Measurements from ENCODE around the gene DOK3.

The DOK3 gene, protein sequence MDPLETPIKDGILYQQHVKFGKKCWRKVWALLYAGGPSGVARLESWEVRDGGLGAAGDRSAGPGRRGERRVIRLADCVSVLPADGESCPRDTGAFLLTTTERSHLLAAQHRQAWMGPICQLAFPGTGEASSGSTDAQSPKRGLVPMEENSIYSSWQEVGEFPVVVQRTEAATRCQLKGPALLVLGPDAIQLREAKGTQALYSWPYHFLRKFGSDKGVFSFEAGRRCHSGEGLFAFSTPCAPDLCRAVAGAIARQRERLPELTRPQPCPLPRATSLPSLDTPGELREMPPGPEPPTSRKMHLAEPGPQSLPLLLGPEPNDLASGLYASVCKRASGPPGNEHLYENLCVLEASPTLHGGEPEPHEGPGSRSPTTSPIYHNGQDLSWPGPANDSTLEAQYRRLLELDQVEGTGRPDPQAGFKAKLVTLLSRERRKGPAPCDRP

DNA sequence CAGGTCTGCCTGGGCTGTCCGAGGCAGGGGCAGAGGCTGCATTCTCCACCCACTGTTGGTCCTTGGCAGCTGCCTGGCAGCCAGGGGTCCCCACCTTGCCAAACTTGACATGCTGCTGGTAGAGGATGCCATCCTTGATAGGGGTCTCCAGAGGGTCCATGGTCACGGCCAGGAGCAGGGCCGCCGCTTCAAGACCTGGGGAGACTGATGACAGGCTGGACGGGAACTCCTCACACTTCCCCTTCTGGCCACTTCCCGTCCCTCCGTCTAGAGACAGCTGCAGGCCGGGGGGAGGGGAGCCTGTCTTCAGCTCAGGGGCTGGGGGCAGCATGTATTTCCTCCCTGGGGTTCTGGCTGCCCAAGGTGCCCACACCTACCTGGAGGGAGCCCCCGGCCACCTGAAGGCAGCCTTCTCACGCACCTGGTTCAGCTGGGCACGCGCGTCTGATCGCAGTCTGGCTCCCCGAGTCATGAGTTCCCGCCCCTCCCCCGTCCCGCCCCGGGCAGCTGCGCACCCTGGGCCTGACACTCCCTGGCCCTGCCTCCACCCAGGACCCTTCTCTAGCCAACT is at the start of gene DOK3:
Gene DOK3 (minus strand): TSS at position 446 of the 571 bp plus-strand sequence. CDS start 286 bp downstream, at position 160.
- no peak for DNase-seq (ENCODE audit: low read depth)

DNA sequence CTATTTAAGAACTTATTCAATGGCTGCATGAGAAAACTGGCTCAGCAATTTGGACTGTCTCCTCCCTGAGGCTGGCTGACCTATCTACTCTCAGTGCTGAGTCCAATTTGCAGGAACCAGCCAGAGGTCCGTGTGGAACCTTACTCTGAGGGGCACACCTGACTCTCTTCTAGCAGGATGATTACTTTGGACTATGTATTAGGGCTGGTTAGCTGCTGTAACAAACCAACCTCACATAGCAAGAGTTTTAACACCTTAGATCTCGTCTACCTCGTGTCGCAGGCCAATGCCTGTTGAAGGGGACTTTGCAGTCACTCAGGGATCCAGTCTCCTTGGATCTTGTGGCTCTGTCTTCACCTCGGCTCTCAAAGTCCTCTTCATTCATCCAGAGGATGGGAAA is 48.2 kb upstream of the DOK3 start:
- no peak for DNase-seq (ENCODE audit: low read depth)

DNA sequence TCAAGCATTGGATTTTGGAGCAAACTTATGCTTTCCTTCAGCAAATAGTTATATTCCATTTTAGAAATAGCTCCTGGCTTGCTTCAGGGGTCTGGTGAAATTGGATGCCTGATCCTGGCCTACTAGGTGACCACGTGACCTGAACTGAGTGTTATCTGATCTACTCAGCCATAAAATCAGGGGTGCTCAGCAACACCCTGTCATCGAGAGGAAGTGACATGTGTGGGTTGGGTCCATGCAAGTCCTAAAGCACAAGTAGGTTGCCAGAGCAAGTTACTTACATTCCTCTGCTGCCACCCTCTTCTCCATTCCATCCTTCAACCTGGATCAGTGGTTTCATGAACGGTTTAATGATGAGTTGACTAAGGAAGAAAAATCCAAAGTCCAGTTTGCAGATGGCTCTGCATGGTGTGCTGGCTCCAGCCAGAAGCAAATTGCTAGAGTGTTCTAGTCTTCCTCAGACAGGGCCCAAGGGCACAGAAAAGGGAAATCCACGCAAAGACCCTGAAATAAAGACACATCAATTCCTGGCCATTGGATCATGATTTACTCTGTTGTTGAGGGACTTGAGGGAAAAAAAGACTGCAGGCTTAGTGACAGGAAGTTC is 47.5 kb upstream of the DOK3 start:
- no peak for DNase-seq (ENCODE audit: low read depth)

DNA sequence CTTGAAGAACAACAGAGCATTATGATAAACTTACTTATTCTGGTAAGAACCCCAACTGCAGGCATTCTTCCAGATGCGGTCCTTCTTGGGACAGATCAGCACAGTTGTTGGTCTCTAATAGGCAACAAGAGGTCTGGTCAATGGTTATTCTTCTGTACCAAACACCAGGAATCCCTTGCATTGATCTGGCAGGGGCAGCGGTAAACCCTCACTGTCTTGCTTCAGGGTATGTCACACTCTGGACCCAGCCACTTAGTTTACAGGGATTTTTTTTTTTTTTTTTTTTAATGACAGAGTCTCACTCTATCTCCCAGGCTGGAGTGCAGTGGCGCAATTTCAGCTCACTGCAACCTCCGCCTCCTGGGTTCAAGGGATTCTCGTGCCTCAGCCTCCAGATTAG is 46.0 kb upstream of the DOK3 start:
- no peak for DNase-seq (ENCODE audit: low read depth)

DNA sequence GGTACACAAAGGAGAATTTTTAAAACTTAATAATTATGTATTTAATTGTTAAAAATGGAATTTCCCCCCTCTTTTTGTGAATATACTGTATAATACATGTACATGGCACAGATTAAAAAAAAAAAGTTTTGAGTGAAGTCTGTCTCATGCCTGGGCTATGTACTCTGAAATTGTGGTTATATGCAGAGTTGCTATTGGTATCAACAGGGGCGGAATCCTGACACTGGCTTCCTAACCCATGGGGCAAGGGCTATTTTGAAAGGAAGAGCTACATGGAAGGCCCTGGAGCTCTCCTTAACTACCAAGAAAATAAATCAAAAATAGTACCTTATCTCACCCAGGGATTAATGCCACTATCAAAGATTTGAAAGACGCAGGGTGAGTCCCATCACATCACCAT is 45.6 kb upstream of the DOK3 start:
- no peak for DNase-seq (ENCODE audit: low read depth)

DNA sequence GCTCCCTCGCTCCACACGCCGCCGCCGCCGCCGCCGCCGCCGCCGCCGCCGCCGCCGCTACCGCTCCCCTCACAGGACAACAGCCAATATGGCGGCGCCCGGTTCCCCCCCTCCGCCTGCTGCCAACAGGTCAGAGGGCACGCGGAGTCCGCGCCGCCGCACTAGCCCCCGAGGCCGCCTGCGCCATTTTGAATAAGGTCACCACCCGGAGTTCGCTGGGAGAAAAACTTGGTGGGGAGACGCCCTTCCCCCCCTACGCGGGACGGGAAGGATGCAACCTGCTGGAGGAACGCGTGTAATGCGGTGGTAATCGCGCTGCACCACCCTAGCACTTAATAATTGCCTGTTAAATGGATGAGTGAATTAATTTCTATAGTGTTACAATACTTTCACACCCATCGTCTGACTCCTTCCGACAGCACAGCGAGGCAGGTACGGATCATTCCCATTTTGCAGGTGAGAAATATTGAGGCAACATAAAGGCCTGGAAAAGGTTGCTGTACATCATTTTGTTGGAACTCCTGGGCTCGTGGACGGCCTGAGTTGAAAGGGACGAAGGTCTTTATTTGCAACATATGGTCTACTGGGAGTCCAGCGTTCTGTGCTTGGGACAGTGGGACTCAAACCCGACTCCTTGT is 45.0 kb upstream of the DOK3 start, which contains the start of gene FAM193B:
Gene FAM193B (minus strand): TSS at position 90 of the 638 bp plus-strand sequence. CDS start 105 bp downstream, outside the sequence.
- DNase-seq (ENCODE audit: low read depth), result peak; percentile 38

DNA sequence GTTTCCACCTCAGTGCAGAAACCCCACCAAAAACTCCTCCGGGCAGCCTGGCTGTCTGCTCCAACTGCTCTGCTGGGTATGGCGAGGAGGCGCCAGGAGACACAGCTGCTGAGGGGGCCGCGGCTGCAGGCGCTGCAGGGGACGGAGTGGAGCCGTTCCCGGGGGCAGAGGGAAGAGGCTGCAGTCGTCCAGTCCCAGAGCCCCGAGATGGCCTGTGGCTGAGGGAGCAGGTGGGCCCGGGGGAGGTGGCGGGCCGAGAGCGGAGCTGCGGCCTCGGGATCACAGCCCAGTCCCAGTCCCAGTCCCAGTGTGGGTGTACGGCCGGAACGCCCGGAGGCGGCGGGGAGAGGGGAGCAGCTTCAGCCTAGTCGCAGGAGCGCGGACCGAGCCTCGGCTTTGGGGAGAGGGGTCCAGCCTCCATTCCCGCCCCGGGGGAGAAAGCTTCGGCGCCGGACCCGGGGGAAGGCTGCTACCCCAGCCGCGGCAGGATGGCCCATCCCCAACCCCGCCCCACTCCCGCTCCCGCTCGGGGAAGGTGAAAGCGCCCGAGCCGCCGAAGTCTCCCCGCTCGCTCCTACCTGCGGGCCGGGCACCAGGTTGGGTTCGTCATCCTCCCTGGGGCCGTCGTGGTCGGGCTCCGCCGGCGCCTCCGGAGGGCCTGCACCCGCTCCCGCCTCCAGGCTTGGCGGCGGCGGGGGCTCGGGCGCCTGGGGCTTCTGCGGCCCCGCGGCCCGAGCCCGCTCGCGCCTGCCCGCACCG is 44.2 kb upstream of the DOK3 start:
- no peak for DNase-seq (ENCODE audit: low read depth)

DNA sequence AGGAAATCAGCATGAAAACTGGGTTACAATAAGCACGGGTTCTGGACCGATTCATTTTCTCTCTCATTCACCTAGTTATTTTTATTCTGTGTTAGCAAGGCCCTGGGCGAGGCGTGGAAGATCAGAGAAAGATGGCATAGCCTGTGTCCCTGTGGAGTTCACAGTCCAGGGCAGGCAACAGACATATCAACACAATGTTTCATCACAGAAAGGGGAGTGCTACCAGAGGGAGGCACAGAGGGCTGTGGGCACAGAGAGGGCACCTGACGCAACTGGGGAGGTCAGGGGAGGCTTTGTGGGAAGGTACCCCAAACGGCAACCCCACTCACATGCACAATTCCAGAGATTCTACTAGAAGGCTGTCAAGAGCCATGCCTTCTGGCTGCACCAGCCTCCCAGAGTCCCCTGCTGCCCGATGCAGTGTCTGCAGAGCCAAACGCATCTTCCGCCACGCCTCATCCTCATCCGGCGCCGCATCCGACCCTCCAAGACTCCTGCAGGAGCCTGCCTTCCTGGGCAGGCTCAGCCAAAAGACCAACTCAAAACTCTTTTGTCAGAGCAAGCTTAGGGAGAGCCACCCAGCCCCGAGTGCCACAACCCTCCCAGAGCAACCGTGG is 43.3 kb upstream of the DOK3 start:
- no peak for DNase-seq (ENCODE audit: low read depth)

DNA sequence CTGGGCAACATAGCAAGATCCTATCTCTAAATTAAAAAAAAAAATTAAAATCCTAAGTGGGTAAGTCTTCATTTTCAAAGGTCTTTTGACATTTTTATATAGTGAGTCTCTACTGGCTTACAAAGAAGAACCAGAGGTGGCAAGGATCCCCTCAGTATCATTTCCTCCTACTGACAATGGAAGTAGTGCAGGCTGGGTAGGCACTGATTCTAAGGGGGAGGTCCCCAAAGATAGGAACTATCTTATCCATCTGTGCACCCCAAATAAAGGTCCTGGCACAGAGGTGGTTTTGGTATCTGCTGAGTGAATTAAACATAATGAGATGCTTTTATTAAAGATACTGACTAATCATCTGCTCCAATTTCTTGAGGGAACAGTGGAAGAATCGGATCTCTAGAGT is 40.5 kb upstream of the DOK3 start:
- no peak for DNase-seq (ENCODE audit: low read depth)

DNA sequence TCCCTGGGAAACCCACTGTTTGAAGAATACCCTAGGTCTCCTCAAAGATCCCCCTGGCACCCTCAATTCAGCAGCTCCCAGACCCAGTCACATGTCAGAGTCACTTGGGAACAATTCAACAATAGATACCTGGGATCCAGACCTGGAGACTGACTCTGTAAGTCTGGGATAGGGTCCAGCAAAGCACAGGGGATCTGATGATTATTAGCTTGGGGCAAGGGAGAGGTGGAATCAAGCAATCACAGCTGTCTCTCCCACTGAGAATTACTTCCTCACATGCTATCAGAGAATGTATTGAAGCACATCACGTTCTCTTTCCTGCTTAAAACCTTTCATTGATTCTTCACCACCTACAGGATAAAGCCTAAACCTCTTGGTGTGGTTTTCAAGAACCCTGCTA is 38.9 kb upstream of the DOK3 start:
- no peak for DNase-seq (ENCODE audit: low read depth)

DNA sequence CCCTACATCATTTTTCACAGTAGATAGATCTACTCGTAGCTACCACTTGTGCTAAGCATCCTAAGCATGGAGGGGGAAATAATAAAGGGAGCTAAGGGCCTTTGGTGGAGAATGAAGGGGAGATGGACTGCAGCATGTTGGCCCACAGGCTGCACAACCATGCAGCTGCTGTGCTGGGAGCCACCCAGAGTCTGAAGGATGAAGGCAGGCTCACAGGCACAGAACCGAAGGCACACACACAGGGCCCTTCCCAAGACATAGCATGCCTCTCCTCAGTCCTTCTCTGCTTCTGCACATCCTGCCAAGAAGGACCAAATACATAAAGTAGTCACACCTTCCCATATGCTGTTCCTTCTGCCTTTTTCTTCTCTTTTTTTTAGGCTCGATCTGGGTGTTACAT is 38.1 kb upstream of the DOK3 start:
- no peak for DNase-seq (ENCODE audit: low read depth)

DNA sequence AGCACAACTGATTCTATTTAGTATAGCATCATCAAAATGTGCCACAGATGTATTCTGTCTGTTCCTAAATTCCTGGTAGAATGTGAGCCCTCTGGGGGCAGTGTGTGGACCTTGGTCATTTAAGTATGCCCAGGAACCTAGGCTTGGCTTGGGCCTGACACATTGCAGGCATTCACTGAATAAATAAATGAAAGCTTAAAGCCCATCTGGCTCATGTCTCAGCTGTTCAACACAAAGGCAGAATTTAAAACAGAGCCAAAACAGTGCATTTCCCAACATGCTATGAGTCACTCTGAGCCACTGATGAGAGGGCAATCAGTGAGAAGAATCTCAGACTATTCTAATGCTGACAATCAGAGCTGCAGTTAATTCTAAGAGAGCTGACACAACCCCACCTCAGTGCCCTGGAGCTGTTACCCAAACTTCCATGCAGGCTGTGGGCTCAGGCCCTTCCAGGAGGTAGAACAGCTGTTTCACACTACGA is 36.7 kb upstream of the DOK3 start:
- DNase-seq (ENCODE audit: low read depth), result peak; percentile 93

DNA sequence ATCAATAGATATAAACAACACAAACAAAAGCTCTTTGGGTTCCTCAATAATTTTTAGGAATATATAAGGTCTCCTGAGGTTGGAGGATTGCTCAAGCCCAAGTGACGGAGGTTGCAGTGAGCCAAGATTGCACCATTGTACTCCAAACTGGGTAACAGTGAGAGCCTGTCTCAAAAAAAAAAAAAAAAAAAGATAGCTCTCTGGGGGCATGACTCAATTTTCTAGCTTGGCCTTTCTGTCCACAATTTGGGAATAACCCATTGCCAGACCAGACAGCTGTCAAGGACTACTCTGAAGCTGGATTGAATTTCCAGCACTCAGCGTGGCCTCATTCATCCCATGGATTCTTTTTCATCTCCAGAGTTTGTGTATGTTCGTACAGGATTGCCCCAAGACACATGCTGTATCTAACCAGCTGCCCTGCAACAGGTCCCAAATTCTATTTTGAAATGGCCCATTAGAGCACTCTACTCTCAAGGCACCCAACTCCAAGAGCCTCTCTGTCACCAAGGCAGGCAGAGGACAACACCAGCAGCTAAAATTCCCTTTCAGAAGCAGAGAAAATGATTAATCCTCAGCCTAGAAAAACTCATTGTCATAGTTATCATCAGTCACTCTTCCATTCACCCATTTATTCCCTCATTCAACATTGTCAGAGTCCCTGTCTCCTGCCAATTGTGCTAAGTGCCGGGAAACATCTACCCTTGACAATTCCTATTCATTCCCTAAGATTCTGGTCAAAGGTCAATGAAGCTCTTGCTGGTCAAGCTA is 36.0 kb upstream of the DOK3 start:
- peak; percentile 64 for DNase-seq (ENCODE audit: low read depth)

DNA sequence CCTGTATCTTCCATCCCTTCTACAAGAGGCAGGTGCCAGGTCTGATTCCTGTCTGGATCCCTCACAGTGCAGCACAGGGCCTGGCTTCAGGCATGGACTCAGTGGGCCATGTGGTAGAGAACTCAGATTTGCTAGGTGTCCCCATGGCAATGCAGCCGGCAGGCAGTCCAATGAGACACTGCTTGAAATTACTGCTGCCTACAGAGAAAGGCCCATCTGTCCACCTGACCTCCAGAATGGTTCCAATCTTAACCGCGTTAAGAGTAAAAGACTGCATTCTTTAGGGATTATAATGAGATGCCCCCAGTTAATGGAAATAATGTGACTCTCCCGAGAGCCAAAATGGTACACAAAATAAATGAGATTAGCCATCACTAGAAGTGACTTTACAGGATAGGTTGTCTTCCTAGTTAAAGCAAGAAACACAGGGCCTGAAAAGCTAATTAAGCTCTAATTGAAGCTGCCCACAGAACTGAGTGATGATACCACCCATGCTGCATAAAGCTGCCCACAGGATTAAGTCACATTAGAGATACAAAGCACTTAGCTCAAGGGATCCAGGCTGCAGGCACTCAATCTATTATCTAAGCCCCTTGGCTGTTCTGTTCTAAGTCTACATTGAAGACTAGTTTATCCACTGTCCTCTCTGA is 33.3 kb upstream of the DOK3 start:
- no peak for DNase-seq (ENCODE audit: low read depth)

DNA sequence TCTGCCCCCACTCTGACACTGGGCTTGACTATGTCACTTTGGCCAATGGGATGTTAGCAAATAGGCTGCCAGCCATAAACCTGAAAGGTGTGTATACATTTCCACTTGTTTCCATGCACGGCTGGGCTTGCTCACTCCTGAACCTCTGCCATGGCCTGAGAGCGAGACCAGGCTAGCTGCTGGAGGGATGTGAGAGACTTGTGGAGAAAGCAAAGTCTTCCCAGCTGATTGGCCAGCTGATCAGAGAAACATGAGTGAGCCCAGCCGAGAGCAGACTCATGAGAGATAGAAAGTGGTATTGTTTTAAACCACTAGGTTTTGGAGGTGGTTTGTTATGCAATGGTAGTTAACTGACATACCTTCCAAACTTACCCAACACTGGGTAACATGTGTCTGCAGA is 30.8 kb upstream of the DOK3 start:
- no peak for DNase-seq (ENCODE audit: low read depth)

DNA sequence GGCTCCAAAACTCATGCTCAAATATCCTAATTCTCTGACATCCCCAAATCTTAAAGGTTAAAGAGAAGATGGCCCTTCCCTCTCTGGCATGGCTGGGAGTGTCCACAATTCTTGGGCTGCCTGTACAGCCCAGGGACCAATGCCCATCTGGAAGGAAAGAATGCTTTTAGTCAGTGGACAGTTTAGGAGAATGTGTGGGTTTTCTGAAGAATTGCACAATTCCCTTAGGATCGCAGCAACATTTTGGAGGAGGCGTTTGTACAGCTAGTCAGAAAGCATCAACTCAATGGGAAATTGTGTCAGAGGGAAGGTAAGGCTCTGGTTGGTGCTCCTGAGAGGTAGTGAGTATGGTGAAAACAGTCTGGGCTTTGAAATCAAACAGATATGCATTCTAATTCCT is 29.8 kb upstream of the DOK3 start:
- DNase-seq (ENCODE audit: low read depth), result no peak

DNA sequence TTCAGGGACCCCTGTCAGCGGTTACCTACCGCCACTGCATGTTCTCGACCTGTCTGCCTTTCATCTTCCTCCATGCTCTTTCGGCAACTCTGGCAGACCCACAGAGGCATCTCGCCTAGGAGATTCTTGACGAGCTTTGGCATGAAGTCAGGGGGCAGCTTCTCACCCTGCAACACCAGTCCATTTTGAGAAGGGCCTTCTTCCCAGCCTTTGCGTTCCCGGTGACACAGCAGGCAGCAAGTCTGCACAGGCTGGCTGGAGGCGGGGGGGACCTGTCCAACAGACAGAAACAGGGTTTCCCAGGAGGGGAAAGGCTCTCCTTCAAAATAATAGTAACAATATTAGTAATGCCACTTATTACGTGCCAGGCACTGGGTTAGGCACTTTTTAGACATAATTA is 29.2 kb upstream of the DOK3 start:
- no peak for DNase-seq (ENCODE audit: low read depth)

DNA sequence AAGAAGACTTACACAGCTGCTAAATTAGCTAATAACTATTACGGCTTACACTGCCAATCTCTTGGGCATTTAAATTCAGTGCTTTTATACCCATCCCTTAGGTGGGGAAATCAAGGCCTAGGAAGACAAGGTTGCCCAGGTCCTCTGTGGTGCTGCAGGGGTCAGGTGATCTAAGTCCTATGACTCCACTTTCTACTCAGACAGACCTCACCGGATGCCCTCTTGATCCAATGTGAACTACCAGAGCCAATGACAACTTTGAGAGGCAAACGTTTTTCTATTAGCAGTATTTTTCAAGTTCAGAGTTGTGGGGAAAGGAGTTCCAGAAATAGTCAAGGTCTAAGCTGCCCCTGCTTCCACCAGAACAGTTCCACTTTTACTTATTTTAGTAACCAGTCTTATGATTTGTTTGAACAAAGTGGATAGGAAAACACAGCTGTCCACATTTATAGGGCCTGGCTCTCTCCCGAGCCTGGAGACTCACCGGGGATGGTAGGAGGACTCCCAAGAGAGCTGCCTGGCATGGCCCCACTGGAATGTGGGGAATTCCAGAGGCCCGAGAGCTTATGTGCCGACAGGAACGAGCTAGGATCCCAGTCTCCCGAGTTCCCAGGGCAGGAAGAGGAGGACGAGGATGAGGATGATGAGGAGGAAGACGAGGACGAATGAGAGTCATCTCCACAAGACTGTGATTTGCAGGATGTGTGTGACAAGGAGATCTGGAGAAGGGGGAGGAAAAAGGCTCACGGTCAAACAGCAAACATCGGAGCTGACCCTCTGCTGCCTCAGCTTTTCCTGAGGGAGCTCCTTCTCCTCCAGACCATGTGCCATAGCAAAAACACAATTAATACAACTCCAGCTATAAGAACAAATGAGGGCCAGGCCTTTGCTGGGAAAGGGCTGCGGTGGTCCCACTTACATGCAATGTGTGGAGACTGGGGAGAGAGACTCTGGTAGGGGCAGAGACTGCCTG is 28.0 kb upstream of the DOK3 start:
- DNase-seq (ENCODE audit: low read depth), result no peak

DNA sequence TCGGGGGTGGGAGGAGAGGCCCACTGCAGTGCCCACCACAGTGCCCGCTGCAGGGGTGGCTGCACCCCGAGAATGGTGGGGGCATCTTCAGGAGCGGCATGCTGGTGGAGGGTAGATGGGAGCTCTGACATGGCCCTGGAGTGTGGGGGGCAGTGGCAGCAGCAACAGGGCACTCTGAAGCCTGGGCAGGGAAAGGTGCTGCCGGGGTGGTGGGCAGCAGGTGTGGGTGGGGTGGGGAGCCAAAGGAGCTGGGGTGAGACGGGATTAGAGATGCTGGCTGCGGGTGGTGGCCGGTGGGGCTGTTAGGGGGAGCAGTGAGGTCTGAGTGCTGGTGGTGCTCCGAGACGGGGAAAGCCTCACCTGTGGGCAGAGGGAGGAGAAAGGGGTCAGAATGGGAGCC is 26.8 kb upstream of the DOK3 start:
- no peak for DNase-seq (ENCODE audit: low read depth)
